Measurements from ENCODE around the gene LRRC18. TPM values are rescaled to one million over a fixed set of nuclear protein-coding genes. Genes with fewer than 3 reads are reported as not detected.

LRRC18 gene
- total and polyA plus RNA-seq, 9 of the 15 experiments (the other 6 are each of a cell fraction or from before 2014, with no cell fraction given): not detected

- TF ChIP-seq, protein P1, sequence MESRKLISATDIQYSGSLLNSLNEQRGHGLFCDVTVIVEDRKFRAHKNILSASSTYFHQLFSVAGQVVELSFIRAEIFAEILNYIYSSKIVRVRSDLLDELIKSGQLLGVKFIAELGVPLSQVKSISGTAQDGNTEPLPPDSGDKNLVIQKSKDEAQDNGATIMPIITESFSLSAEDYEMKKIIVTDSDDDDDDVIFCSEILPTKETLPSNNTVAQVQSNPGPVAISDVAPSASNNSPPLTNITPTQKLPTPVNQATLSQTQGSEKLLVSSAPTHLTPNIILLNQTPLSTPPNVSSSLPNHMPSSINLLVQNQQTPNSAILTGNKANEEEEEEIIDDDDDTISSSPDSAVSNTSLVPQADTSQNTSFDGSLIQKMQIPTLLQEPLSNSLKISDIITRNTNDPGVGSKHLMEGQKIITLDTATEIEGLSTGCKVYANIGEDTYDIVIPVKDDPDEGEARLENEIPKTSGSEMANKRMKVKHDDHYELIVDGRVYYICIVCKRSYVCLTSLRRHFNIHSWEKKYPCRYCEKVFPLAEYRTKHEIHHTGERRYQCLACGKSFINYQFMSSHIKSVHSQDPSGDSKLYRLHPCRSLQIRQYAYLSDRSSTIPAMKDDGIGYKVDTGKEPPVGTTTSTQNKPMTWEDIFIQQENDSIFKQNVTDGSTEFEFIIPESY (CRISPR knock-in tag; IDR thresholded peaks at IDR 0.05): no peak
- TF ChIP-seq ZNF24 (IDR thresholded peaks at IDR 0.05) (no peak), KLF10 (CRISPR knock-in tag; IDR thresholded peaks at IDR 0.05) (no peak), THRA (IDR thresholded peaks at IDR 0.05) (no peak)
Observed at GRCh38 chr10:48945441-48946130, 5.9 kb upstream of the LRRC18 start (continued).

GRCh38 chr10:48944171-48944570, 4.5 kb upstream of the LRRC18 start:
- no peaks in the 10 kb centered on the region for H3K9me1 ChIP-seq (ENCODE audit: control insufficient read depth, insufficient read depth, low read length)
- intact Hi-C loops (cut with micrococcal nuclease): no loop called here
- H2AFZ ChIP-seq (ENCODE audit: low read depth, low read length): no peak overlapping the region
- in situ Hi-C loops (cut with MboI): no loop called here
- ATAC-seq (no peak), DNase-seq (ENCODE audit: extremely low read depth in 1 of 4, low spot score in 3 of 4) (no peak), FAIRE-seq (no peak)
- H3K4me2 ChIP-seq (ENCODE audit: insufficient read depth, low read length): no peak overlapping the region
- ChIA-PET POLR2A (no interaction called here), CTCF (ENCODE audit: low intra/inter-chr PET ratio) (no interaction called here)
- no peak overlapping the region for H3K4me3 ChIP-seq
- no peak overlapping the region for H3K9ac ChIP-seq (ENCODE audit: insufficient read depth in 1 of 2, low read depth in 2 of 2, low read length in 2 of 2)
- peaks cover 27 to 57% of the 10 kb centered on the region in 2 experiments for H3K27me3 ChIP-seq (ENCODE audit: control insufficient read depth in 2 of 2, insufficient read depth in 2 of 2, low read length in 2 of 2)
- no peaks in the 10 kb centered on the region for H3K4me1 ChIP-seq (replicated peaks in 1 of 2; ENCODE audit: control insufficient read depth in 2 of 2, insufficient read depth in 2 of 2, low read length in 2 of 2)
- no peaks in the 10 kb centered on the region for H3K36me3 ChIP-seq (ENCODE audit: control insufficient read depth, insufficient read depth, low read length)
- no peaks in the 10 kb centered on the region for H3K79me2 ChIP-seq (ENCODE audit: control insufficient read depth, insufficient read depth, low read length)
- H4K20me1 ChIP-seq (replicated peaks; ENCODE audit: control insufficient read depth, insufficient read depth, low read length): no peaks in the 10 kb centered on the region
- H3K27ac ChIP-seq (ENCODE audit: extremely low read depth, low read depth, low read length): no peak overlapping the region
- 2% methylated on average over 3 of the region's 3 CpGs for WGBS (ENCODE audit: insufficient coverage, low coverage, missing lambda C conversion rate)
- no TSS peak for BruUV-seq (replicated peaks)
- H3K9me3 ChIP-seq (replicated peaks; ENCODE audit: control insufficient read depth, insufficient read depth, low read depth, low read length): no peaks in the 10 kb centered on the region
- TF ChIP-seq C11orf30 (IDR thresholded peaks at IDR 0.05; ENCODE audit: low read depth) (no peak), EHMT2 (IDR thresholded peaks at IDR 0.05) (no peak), MAZ (CRISPR knock-in tag; conservative IDR thresholded peaks at IDR 0.05 in 1 of 2, IDR thresholded peaks at IDR 0.05 in 1 of 2) (no peak), ZBTB17 (CRISPR knock-in tag; IDR thresholded peaks at IDR 0.05) (no peak), HDAC3 (IDR thresholded peaks at IDR 0.05; ENCODE audit: borderline replicate concordance, partially characterized antibody) (no peak), HMBOX1 (IDR thresholded peaks at IDR 0.05) (no peak), NR0B1 (IDR thresholded peaks at IDR 0.05; ENCODE audit: partially characterized antibody) (no peak), ZNF668 (CRISPR knock-in tag; IDR thresholded peaks at IDR 0.05) (no peak), FOS (IDR thresholded peaks at IDR 0.05; ENCODE audit: extremely low read depth, insufficient read length) (no peak), NBN (IDR thresholded peaks at IDR 0.05; ENCODE audit: low read depth) (no peak)

All from K562 (cell line).